OCI-LY1 (cell line): Measurements from ENCODE around the gene ASTN1.
A peak's percentile ranks its signal among the peaks of the same experiment; 100 is the strongest.

Source experiments
- H2AFZ ChIP-seq: fragments of 200-600 bp; sonication (generic), shearing (Covaris generic); 2 replicates; pipeline ENCODE4 v1.6.0; 2014; ENCODE audit warnings: antibody characterized with exemption, mild to moderate bottlenecking, low read length
- H3F3A ChIP-seq: fragments of 200-600 bp; sonication (generic), shearing (Covaris generic); 2 replicates; pipeline ENCODE4 v1.6.0; 2014; ENCODE audit warnings: mild to moderate bottlenecking, antibody characterized with exemption, low read length, moderate library complexity; ENCODE audit not compliant: insufficient read depth
- H3K27ac ChIP-seq: fragments of 200-600 bp; sonication (generic); 2 replicates; pipeline ENCODE4 v1.5.1; 2014; ENCODE audit warnings: low read length, mixed run types, mild to moderate bottlenecking, low read depth; ENCODE audit not compliant: poor library complexity, severe bottlenecking
- H3K27me3 ChIP-seq: fragments of 200-600 bp; sonication (generic); 2 replicates; pipeline ENCODE4 v1.6.0; 2014; ENCODE audit warnings: antibody characterized with exemption, mild to moderate bottlenecking, low read length, moderate library complexity; ENCODE audit not compliant: insufficient read depth
- H3K36me3 ChIP-seq: fragments of 200-600 bp; sonication (generic); 2 replicates; pipeline ENCODE4 v1.6.1; 2014; ENCODE audit warnings: mild to moderate bottlenecking, antibody characterized with exemption, low read length, moderate library complexity, mixed read lengths; ENCODE audit not compliant: insufficient read depth
- H3K4me1 ChIP-seq: fragments of 200-600 bp; sonication (generic); 2 replicates; pipeline ENCODE4 v1.5.1; 2014; ENCODE audit warnings: mild to moderate bottlenecking, low read length, moderate library complexity; ENCODE audit not compliant: insufficient read depth, severe bottlenecking
- H3K4me2 ChIP-seq: fragments of 200-600 bp; sonication (generic), shearing (Covaris generic); 2 replicates; pipeline ENCODE4 v1.6.1; 2014; ENCODE audit warnings: low read length
- H3K4me3 ChIP-seq: fragments of 200-600 bp; sonication (generic); 2 replicates; pipeline ENCODE4 v1.5.1; 2014; ENCODE audit warnings: low read length, low read depth, mild to moderate bottlenecking, mixed read lengths; ENCODE audit not compliant: poor library complexity, severe bottlenecking
- H3K79me2 ChIP-seq: fragments of 200-600 bp; shearing (Covaris generic); 2 replicates; pipeline ENCODE4 v1.6.1; 2016; ENCODE audit warnings: mixed run types, low read length, mixed read lengths; ENCODE audit not compliant: insufficient read depth
- H3K9ac ChIP-seq: fragments of 200-600 bp; sonication (generic), shearing (Covaris generic); 2 replicates; pipeline ENCODE4 v1.6.1; 2014; ENCODE audit warnings: mild to moderate bottlenecking, low read length, mixed read lengths
- H3K9me2 ChIP-seq: fragments of 200-600 bp; sonication (generic), shearing (Covaris generic); 2 replicates; pipeline ENCODE4 v1.6.1; 2014; ENCODE audit warnings: low read depth, mild to moderate bottlenecking, low read length, mixed read lengths
- H3K9me3 ChIP-seq: fragments of 200-600 bp; shearing (Covaris generic); 2 replicates; pipeline ENCODE4 v1.6.1; 2014; ENCODE audit warnings: low read length, mixed read lengths
- H4K20me1 ChIP-seq: fragments of 200-600 bp; sonication (generic), shearing (Covaris generic); 2 replicates; pipeline ENCODE4 v1.6.0; 2016; ENCODE audit warnings: mild to moderate bottlenecking, low read length; ENCODE audit not compliant: insufficient read depth
- CTCF ChIP-seq: fragments of 200-600 bp; sonication (generic), shearing (Covaris generic); IDR thresholded peaks from 2 replicates; pipeline ENCODE4 v1.5.1; 2017; ENCODE audit warnings: mild to moderate bottlenecking, antibody characterized with exemption, low read length, moderate library complexity, mixed read lengths
- EZH2 ChIP-seq: fragments of 200-600 bp; sonication (generic), shearing (Covaris generic); IDR thresholded peaks from 2 replicates; pipeline ENCODE4 v1.8.0; 2017; ENCODE audit warnings: borderline replicate concordance, mixed run types, mild to moderate bottlenecking, antibody characterized with exemption, low read length, moderate library complexity, mixed read lengths

The ASTN1 gene

GRCh38 chr1:176884911-176885310, 279.6 kb downstream of the ASTN1 start:
- H3F3A ChIP-seq, result no peaks in the 10 kb centered on the region
- H3K27ac ChIP-seq, result no peak overlapping the region
- TF ChIP-seq CTCF (no peak), EZH2 (no peak)
- H3K9ac ChIP-seq, result no peak overlapping the region
- no peaks in the 10 kb centered on the region for H4K20me1 ChIP-seq
- H3K36me3 ChIP-seq, result no peaks in the 10 kb centered on the region
- no peaks in the 10 kb centered on the region for H3K4me1 ChIP-seq
- no peak overlapping the region for H3K4me3 ChIP-seq
- H3K79me2 ChIP-seq, result no peaks in the 10 kb centered on the region
- H2AFZ ChIP-seq, result no peak overlapping the region
- no peaks in the 10 kb centered on the region for H3K9me3 ChIP-seq
- H3K27me3 ChIP-seq, result no peaks in the 10 kb centered on the region
- no peak overlapping the region for H3K4me2 ChIP-seq
- no peaks in the 10 kb centered on the region for H3K9me2 ChIP-seq

- Histone ChIP-seq H3K27me3 (no peaks in the 10 kb centered on the region), H3K27ac (no peak overlapping the region), H3K9me3 (no peaks in the 10 kb centered on the region), H3K4me2 (no peak overlapping the region), H4K20me1 (no peaks in the 10 kb centered on the region), H3K79me2 (no peaks in the 10 kb centered on the region), H2AFZ (no peak overlapping the region), H3K9ac (no peak overlapping the region), H3K4me3 (no peak overlapping the region), H3K4me1 (no peaks in the 10 kb centered on the region), H3K36me3 (no peaks in the 10 kb centered on the region), H3F3A (no peaks in the 10 kb centered on the region), H3K9me2 (no peaks in the 10 kb centered on the region)
- no peak for TF ChIP-seq EZH2
- no peak for TF ChIP-seq CTCF
Measured at GRCh38 chr1:176884286-176884685, 280.2 kb downstream of the ASTN1 start.

DNA sequence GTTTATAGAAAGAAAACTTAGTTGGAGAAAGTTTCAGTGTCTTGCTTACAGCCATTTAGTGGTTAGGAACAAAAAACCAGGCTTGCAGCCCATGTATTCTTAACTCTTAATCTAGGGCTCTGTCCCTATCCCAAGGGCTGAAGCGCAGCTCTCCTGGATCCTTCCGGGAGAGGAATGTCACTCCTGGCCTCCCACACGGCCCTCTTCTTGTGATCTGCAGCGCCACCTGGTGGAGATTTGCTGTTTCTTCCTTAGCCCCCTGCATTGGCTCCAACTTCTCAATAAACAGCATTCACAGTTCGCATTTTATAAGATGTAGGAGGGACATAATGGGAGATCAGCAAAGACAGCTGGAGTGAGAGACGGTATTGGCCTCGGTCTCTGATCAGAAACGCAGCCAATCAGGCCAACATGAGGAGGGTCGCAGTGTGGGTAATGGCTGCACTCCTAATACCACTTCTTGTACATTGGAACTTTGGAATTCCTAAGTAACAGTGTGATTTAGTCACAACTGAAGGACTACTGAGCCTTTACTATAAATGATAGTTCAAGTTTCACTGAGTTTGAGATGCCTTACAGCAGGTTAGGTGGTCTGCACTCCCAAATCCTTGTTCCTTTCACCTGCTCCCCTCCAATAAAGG, 283.4 kb downstream of the ASTN1 start:
- TF ChIP-seq CTCF (peak; percentile 93), EZH2 (no peak)
- Histone ChIP-seq H3K4me2 (no peak overlapping the region), H3K4me1 (no peaks in the 10 kb centered on the region), H3K9me2 (no peaks in the 10 kb centered on the region), H3F3A (no peaks in the 10 kb centered on the region), H3K27me3 (no peaks in the 10 kb centered on the region), H3K79me2 (no peaks in the 10 kb centered on the region), H3K9ac (no peak overlapping the region), H3K27ac (no peak overlapping the region), H3K4me3 (no peak overlapping the region), H4K20me1 (no peaks in the 10 kb centered on the region), H3K9me3 (no peaks in the 10 kb centered on the region), H3K36me3 (no peaks in the 10 kb centered on the region), H2AFZ (no peak overlapping the region)
